Effector memory CD8-positive, alpha-beta T cell (primary cell): ENCODE data around the gene SH2D3C.
"Not testable (repeated sequence)": the region's sequence is repeated elsewhere in the genome, so short reads cannot be mapped to it uniquely, and the experiment has no call there.

ENCODE experiments used
- ATAC-seq: fragments of 150-1000 bp; cut with Tn5 transposase; replicated peaks from 2 replicates; pipeline ENCODE4 v1.10.0; 2021; ENCODE audit warnings: mild to moderate bottlenecking, moderate library complexity
- DNase-seq, 3 experiments: peaks; one replicate each; pipeline ENCODE4 v3.0.0; 2021
- H3K27ac Mint-ChIP-seq, 2 donors: one replicate each; pipeline ENCODE4 v1.8.0; 2022; ENCODE audit warnings: mild to moderate bottlenecking in 2 of 2, mixed read lengths in 2 of 2, moderate library complexity in 2 of 2
- H3K27me3 Mint-ChIP-seq, 2 donors: one replicate each; pipeline ENCODE4 v1.8.0; 2022; ENCODE audit warnings: mixed read lengths in 2 of 2
- H3K36me3 Mint-ChIP-seq: one replicate; pipeline ENCODE4 v1.8.0; 2022; ENCODE audit warnings: mild to moderate bottlenecking, moderate library complexity, mixed read lengths; ENCODE audit not compliant: insufficient read depth
- H3K4me1 Mint-ChIP-seq, 2 donors: one replicate each; pipeline ENCODE4 v1.8.0; 2022; ENCODE audit warnings: low read depth in 2 of 2, mixed read lengths in 2 of 2
- H3K4me3 Mint-ChIP-seq, 2 donors: one replicate each; pipeline ENCODE4 v1.8.0; 2022; ENCODE audit warnings: mild to moderate bottlenecking in 2 of 2, mixed read lengths in 2 of 2, moderate library complexity in 2 of 2
- H3K9me3 Mint-ChIP-seq, 2 donors: one replicate each; pipeline ENCODE4 v1.8.0; 2022; ENCODE audit warnings: mixed read lengths in 2 of 2

Gene SH2D3C

DNA sequence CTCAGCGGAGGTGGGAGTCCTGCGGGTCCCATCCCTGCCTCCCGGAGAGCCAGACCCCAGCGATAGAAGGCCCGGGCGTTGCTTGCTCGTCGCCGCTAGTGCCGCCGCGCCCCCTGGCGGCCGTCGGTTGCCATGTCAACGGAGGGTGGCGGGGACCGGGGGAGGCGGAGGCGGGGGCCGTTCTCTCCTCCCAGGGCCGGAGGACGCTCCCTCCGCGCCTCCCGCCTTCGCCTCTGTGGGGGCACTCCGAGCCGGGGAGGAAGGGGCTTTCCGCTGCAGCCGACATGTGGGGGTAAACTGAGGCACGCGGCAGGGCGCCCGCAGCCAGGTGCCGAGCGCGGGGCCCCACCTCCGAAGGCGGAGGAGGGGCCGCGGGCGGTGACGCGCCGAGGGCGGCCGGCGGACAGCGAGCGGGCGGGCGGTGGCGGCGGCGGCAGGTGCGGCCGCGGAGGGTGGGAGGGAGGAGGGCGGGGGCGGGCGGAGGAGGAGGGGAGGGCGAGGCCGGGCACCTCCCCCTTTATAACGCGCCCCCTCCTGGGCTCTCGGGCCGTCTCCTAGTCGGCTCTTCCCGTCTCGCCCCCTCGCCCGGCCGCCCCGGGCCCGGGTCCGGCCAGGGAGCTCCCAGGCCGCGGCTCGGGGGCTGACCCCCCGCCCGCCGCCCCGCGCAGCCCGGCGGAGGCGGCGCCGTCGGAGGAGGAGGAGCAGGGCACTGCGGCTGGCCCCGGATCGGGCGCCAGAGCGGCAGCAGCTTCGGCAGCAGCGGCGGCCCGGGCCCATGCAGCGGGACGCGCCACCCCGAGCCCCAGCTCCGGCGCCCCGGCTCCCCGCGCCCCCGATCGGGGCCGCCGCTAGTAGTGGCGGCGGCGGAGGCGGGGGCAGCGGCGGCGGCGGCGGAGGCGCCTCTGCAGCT, 6.8 kb upstream of the SH2D3C start:
- Mint-ChIP-seq H3K36me3 (peaks cover 64% of the 10 kb centered on the region), H3K9me3 (no peaks in the 10 kb centered on the region), H3K4me1 (peaks cover 49 to 50% of the 10 kb centered on the region in 2 donors), H3K4me3 (peak overlapping the region; percentile 88 to 91), H3K27ac (peak overlapping the region; percentile 95 to 98), H3K27me3 (no peaks in the 10 kb centered on the region)
- peak; percentile 44 for ATAC-seq
- DNase-seq = peak; percentile 90 to 92 (median 91)

DNA sequence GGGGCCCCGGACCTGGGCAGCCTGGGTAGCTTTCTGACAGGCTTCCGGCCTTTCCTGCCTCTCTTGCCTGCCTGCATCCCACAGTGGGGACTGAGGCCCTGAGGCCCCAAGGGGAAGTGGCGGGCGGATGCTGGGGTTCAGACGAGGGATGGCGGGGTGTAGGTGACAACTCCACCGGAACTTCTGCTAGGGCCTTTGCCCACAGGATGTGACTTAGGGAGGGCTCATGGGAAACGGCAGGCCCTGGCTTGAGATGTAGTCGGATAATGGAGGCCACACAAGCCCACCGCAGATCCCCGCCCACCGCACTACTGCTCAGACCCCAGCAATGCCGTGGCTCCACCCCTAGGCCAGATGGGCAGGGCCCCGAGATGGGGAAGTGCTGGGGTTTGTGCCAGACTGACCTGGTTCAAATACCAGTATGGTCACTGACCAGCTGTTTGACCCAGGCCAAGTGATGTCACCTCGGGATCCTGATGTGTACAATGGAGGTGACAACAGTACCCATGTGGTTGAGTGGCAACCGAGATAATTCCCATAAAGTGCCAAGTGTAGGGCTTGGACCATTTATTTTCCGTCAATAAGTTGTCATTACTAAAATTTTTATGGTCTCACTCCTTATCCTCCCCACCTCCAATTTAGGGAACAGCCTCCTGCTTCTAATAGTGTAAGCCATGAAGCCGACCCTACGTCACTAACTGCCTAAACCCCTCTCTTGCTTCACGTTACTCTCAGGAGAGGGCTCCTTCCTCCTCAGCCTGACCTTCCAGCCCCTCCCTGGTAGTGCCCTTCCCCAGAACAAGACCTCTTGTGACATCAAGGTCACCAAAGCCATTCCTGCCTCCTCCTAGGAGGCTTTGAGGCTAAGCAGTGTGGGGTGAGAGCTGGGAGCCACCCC, 4.9 kb upstream of the SH2D3C start:
- H3K4me1 Mint-ChIP-seq = peaks cover 57 to 60% of the 10 kb centered on the region in 2 donors
- H3K27me3 Mint-ChIP-seq = no peaks in the 10 kb centered on the region
- H3K4me3 Mint-ChIP-seq = peak overlapping the region; percentile 75 to 80
- H3K27ac Mint-ChIP-seq = peak overlapping the region; percentile 95 to 98
- H3K36me3 Mint-ChIP-seq = peaks cover 47% of the 10 kb centered on the region
- H3K9me3 Mint-ChIP-seq = no peaks in the 10 kb centered on the region
- ATAC-seq = peak; percentile 56
- peak; percentile 81 to 84 (median 84) for DNase-seq

DNA sequence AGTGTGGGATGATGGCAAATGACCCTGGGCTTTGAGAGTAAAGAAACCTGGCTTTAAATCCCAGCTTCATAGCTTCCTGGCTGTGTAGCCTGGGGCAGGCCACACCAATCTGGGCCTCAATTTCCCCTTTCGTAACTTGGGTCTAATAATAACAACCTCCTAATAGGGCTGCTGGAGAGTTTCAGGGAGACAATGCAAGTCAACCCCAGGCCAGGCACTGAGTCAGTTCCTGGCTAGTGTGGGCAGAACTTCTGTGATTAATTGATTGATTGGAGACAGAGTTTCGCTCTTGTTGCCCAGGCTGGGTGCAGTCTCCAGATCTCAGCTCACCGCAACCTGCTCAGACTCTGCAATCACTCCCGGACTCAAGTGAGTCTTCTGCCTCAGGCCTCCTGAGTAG, 3.3 kb upstream of the SH2D3C start:
- Mint-ChIP-seq H3K27me3 (no peaks in the 10 kb centered on the region), H3K36me3 (peaks cover 38% of the 10 kb centered on the region), H3K4me1 (peaks cover 54 to 60% of the 10 kb centered on the region in 2 donors), H3K27ac (peak overlapping the region; percentile 88 to 89), H3K4me3 (peak overlapping the region; percentile 60 to 92), H3K9me3 (no peaks in the 10 kb centered on the region)
- DNase-seq = no peak
- ATAC-seq = no peak

DNA sequence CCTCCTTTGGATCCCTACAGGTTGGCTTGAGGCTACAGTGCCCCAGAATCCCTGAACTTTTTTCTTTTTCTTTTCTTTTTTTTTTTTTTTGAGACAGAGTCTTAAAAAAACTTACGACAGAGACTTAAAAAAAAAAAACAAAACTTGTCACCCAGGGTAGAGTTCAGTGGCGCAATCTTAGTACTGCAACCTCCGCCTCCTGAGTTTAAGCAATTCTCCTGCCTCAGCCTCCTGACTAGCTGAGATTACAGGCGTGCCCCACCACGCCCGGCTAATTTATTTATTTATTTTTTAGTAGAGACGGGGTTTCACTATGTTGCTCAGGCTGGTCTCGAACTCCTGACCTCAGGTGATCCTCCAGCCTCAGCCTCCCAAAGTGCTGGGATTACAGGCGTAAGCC, 2.4 kb upstream of the SH2D3C start:
- ATAC-seq, DNase-seq, H3K9me3 Mint-ChIP-seq, H3K27me3 Mint-ChIP-seq: not testable (repeated sequence)
- peaks cover 36% of the 10 kb centered on the region for H3K36me3 Mint-ChIP-seq
- H3K4me1 Mint-ChIP-seq = peaks cover 55 to 64% of the 10 kb centered on the region in 2 donors
- peak overlapping the region; percentile 88 to 89 for H3K27ac Mint-ChIP-seq
- peak overlapping the region; percentile 67 to 92 for H3K4me3 Mint-ChIP-seq

DNA sequence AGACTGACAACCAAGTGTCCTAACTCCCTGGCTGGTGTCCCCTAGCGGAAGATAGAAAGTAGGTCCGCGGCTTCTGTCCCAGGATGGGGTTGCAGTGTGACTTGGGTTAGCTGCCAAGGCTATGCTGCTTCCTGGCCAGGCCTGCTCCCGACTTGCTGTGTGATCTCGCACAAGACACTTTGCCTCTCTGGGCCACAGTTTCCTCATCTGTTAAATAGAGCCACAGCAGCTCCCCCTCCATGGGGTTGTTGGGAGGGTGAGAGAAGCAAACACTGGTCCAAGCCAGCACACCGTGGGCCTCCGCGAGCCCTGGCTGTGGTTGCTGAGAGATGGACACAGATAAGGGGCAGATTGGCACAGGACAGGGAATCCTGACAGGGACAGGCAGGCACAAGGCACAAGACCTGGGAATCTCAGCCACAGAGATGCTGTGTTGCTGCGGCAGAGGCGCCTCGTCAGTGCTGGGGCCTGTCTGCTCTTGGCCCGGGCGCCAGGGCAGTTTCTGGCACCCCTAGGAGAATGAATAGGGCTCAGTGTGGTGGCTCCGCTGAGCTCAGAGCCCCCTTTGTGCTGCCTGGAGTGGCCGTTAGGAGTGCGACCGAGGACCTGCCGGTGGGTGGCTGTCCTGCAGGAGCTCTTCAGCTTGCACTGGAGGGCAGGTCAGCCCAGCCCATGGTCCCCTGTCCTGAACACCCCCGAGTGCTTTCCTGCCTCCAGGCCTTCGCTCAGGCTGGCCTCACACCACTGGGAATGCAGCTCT, 1.8 kb upstream of the SH2D3C start:
- Mint-ChIP-seq H3K36me3 (peaks cover 34% of the 10 kb centered on the region), H3K9me3 (no peaks in the 10 kb centered on the region), H3K27ac (peak overlapping the region; percentile 89 to 94), H3K27me3 (no peaks in the 10 kb centered on the region), H3K4me1 (peaks cover 55 to 64% of the 10 kb centered on the region in 2 donors), H3K4me3 (peak overlapping the region; percentile 92 to 97)
- DNase-seq = no peak
- no peak for ATAC-seq

DNA sequence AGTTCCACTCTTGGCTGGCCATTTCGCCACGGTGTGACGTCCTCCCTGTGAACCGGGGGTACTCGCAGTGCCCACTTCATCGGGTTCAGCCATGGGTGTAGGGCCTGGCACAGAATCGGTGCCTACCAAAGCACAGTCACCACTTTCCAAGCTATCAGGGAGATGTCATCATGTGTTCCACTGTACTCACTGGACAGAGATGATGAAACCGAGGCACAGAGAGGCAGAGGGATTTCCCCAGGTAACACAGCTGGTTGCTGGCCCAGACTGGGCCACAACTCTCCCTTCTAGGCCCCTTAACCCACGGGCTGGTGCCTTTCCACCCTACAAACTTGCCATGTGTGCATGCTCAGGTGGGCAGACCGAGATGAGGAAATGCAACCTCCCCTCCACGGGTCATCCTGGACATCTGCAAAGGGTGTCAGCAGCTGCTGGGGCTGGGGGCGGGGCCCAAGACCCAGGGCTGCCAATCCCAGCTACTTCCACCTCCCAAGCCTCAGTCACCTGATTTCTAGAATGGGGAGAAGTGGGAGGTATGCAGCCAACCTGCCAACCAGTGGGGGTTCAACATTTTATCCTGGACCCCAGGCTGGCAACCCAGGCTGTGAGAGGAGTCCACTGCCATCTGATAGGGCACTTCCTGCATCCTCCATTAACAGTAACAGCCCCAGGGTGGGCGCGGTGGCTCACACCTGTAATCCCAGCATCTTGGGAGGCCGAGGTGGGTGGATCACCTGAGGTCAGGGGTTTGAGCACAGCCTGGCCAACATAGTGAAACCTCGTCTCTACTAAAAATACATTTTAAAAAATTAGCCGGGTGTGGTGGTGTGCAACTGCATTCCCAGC, 893 bp upstream of the SH2D3C start:
- peaks cover 34% of the 10 kb centered on the region for H3K36me3 Mint-ChIP-seq
- H3K27ac Mint-ChIP-seq = peak overlapping the region; percentile 89 to 94
- peaks cover 54 to 64% of the 10 kb centered on the region in 2 donors for H3K4me1 Mint-ChIP-seq
- DNase-seq (peak in 2 of 3 experiments; percentile 41 to 49), ATAC-seq (peak; percentile 47)
- no peaks in the 10 kb centered on the region for H3K9me3 Mint-ChIP-seq
- no peaks in the 10 kb centered on the region for H3K27me3 Mint-ChIP-seq
- peak overlapping the region; percentile 92 to 97 for H3K4me3 Mint-ChIP-seq

DNA sequence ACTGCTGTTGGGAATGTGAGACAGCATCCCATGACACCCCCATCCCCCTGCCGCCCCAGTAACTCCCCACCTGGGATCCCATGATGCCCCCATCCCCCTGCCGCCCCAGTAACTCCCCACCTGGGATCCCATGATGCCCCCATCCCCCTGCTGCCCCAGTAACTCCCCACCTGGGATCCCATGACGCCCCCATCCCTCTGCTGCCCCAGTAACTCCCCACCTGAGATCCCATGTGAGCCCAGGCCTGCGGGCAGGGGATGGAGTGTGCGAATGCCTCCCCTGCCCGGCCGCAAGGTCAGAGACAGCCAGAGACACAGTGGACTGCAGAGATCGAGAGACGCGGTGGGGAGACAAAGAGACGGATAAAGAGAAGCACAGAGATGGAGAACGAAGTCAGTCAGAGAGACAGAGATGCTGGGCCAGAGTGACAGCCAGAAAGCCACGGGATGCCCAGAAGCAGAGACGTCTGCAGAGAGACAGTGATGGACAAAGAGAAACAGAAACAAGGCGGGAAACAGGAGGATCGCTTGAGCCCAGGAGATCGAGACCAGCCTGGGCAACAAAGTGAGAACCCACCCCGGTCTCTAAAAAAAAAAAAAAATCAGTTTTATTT, 992 bp downstream of the SH2D3C start:
- DNase-seq (no peak), ATAC-seq (no peak)
- Mint-ChIP-seq H3K9me3 (no peaks in the 10 kb centered on the region), H3K27ac (peak overlapping the region; percentile 89 to 94), H3K27me3 (no peaks in the 10 kb centered on the region), H3K36me3 (peaks cover 42% of the 10 kb centered on the region), H3K4me1 (peaks cover 42 to 50% of the 10 kb centered on the region in 2 donors), H3K4me3 (peak overlapping the region; percentile 92 to 97)

DNA sequence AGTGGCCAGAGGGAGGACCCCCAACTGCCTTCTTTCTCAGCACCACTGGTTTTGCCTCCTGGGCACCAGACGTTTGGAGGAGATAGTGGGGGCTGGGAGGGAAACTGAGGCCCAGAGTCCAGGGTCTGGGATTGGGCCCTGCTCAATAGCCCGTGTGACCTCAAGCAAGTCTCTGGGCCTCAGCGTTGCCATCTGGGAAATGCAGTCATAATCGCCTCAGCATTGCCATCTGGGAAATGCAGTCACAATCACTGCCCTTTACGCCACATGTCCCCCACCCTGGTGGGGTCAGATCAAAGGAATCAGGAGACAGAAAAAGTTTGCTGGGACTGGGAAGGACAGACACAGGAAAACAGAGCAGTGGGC, 1.6 kb downstream of the SH2D3C start:
- H3K4me1 Mint-ChIP-seq = peaks cover 39 to 47% of the 10 kb centered on the region in 2 donors
- H3K36me3 Mint-ChIP-seq = peaks cover 46% of the 10 kb centered on the region
- H3K27ac Mint-ChIP-seq = peak overlapping the region; percentile 89 to 94
- no peaks in the 10 kb centered on the region for H3K9me3 Mint-ChIP-seq
- H3K27me3 Mint-ChIP-seq = no peaks in the 10 kb centered on the region
- ATAC-seq (no peak), DNase-seq (no peak)
- H3K4me3 Mint-ChIP-seq = peak overlapping the region; percentile 92 to 97

DNA sequence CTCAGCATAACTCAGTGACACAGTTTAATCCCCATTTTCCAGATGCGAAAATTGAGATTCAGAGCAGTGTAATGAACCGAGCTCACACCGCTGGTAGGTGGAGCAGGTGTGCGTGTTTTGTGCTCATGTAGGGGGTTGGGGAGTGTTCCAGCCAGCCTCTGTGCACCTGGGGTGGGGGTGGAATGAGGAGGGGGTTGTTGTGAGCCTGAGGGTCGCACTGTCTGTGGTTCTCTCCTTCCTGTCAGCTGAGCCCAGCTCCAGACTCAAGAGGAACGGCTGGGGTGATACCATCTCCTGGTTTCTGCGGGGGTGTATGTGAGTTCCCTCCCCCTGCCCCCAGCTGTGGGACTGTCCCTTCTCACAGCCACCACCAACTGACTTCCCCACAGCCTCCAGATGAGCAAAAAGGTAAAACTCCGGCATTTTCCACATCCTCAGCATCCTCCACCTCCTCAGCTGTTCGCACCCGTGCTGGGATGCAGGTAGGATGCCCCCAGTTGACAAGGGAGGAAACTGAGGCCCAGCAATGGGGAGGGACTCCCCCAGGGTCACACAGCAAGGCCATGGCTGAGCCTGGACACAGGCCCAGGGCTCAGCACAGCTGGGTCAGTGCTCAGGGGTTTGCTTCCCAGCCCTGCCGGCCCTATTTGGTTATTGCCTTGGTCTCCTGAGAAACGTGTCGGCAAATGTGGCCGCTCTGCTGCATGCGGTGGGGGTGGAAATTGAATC, 2.1 kb downstream of the SH2D3C start:
- Mint-ChIP-seq H3K9me3 (no peaks in the 10 kb centered on the region), H3K27me3 (no peaks in the 10 kb centered on the region), H3K4me1 (peaks cover 38 to 42% of the 10 kb centered on the region in 2 donors), H3K27ac (peak overlapping the region; percentile 89 to 94), H3K36me3 (peaks cover 51% of the 10 kb centered on the region), H3K4me3 (peak overlapping the region; percentile 92 to 97)
- peak; percentile 69 to 73 (median 71) for DNase-seq
- ATAC-seq = peak; percentile 61

DNA sequence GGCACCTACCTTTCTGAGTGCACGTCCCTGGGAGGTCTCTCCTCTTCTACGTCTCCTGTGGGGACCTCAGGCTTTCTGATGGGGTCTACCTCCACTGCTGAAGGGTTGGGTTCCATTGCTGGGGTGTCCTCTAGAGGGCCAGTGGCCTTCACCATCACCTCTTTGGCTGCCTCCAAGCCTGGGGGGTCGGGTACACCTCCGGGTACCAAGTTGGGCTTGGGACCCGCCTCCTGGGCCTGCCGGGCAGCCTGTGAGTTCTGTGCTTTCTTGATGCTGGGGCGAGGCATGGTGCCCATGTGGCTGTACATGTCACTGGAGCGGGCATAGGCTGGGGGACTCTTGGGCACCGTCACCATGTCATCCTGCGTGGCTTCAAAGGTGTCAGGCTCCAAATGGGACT, 4.5 kb downstream of the SH2D3C start:
- Mint-ChIP-seq H3K9me3 (no peaks in the 10 kb centered on the region), H3K27ac (peak overlapping the region in 1 of 2 donors; percentile 22), H3K4me3 (peak overlapping the region; percentile 29 to 58), H3K27me3 (no peaks in the 10 kb centered on the region), H3K4me1 (peaks cover 46 to 49% of the 10 kb centered on the region in 2 donors), H3K36me3 (peaks cover 57% of the 10 kb centered on the region)
- DNase-seq (no peak), ATAC-seq (no peak)

DNA sequence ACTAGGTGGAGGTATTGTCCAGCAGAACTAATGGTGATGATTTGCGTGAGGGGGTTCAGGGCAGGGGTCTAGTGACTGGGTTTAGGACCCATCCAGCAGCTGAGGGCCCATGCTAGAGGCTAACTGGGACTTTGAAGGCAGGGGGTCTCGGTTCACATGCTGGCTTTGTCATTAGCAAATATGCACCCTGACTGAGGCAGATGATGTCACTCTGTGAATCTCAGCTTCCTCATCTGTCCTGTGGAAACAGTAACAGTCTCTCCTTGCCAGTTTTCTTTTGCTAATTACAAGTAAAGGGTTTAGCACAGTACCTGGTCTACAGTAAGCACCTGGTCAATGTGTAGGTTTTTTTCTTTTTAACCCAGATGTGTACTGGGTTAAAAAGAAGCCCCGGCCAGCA, 5.2 kb downstream of the SH2D3C start:
- H3K36me3 Mint-ChIP-seq = peaks cover 58% of the 10 kb centered on the region
- DNase-seq (no peak), ATAC-seq (no peak)
- H3K27ac Mint-ChIP-seq = peak overlapping the region in 1 of 2 donors; percentile 22
- H3K27me3 Mint-ChIP-seq = no peaks in the 10 kb centered on the region
- H3K9me3 Mint-ChIP-seq = no peaks in the 10 kb centered on the region
- peaks cover 50 to 54% of the 10 kb centered on the region in 2 donors for H3K4me1 Mint-ChIP-seq
- H3K4me3 Mint-ChIP-seq = peak overlapping the region in 1 of 2 donors; percentile 11
